Fibroblast of villous mesenchyme (primary cell): ENCODE measurements around the gene GNG11. TPM values are rescaled to one million over a fixed set of nuclear protein-coding genes. Genes with fewer than 3 reads are reported as not detected.

Source experiments
- DNase-seq: peaks from one replicate; pipeline ENCODE4 v3.0.0-alpha.2; 2010; ENCODE audit warnings: low read depth
- H3K4me3 ChIP-seq: 2 replicates; pipeline ENCODE4 v1.5.1; 2011; ENCODE audit warnings: low read depth, mild to moderate bottlenecking, low read length
- CTCF ChIP-seq: IDR thresholded peaks from 2 replicates; pipeline ENCODE4 v1.5.1; 2012; ENCODE audit warnings: low read depth, mild to moderate bottlenecking, low read length; ENCODE audit not compliant: insufficient read depth
- total RNA-seq: library from RNA; depleted of rRNA; stranded (reverse); fragments of >200 nt; gene quantifications from 2 replicates; pipeline ENCODE4 v1.2.3, GENCODE V29; 2012

The GNG11 gene
- total RNA-seq, 1 donor, result 67.4 TPM

DNA sequence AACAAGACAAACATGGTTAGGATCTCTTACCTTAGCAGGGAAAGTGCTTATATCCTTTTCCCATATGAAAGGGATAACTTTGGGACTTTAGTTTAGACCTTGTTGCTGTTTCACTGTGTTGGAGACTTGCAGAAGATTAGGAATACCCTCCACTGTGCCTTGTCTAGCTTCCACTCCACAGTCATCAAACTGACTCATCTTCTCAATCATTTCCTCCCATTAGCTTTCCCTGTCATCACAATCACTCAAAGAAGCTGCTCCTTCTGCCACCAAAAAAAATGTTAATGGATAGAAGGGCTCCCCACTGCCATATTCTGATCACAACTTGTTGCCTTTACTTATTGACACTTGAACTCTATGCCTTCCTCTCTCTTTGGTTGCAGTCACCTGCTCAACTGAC is 16.8 kb downstream of the GNG11 start:
- TF ChIP-seq CTCF, result no peak
- H3K4me3 ChIP-seq, result no peak overlapping the region
- no peak for DNase-seq

GRCh38 chr7:93941945-93942344 is 20.4 kb downstream of the GNG11 start:
- DNase-seq, result peak; percentile 87
- TF ChIP-seq CTCF, result no peak

DNA sequence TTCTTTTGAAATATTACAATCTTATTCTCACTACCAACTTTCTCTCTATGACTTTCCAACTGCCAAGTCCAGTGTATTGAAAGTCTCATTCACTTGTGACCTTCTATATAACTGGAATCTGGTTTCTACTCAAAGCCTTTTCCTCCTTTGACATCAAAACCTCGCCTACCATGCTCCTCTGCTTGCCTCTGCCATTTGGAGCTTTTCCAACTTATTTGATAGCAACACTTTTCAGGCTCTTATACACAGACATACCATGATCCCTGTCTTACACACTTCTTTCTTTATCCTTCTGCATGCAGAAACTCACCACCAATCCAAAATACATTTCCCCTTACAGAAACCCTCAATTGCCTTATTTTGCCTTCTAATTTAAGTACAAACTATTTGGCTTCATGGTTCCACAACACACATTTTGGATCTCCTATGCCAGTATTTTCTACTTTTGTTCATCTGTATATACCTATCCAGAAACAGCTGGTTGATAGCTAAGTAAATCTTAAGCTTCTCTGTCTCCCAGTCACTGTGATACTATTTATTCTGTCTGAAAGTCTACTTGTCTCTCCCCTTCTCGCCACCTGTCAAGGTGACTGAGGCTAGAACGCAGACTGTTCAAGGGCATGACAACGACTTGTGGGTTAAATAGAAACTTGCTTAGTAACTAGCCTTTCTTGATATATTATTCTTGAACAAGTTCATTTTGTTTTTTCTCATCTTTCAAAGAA is 22.4 kb downstream of the GNG11 start:
- H3K4me3 ChIP-seq, result no peak overlapping the region
- no peak for DNase-seq
- no peak for TF ChIP-seq CTCF

More at GRCh38 chr7:93941945-93942344, 20.4 kb downstream of the GNG11 start:
- H3K4me3 ChIP-seq, result no peak overlapping the region

DNA sequence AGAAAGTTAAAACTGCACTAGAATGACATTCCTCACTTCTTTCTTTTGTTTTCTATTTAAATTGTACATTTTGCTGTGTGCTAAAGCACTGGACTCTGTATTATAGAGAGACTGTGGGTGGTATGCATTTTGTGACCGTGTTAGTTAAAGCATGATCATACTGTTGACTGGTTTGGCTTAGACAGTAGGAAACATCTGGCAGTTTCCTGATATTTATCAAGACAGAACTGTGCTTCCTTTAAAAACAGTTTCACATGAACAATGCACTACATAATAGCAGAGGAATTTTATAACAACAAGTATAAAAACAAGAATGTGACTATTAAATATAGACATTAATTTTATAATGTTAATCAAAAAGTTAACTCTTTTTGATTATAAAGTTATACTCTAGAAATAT is 23.1 kb downstream of the GNG11 start:
- no peak for TF ChIP-seq CTCF
- peak; percentile 53 for DNase-seq
- H3K4me3 ChIP-seq, result no peak overlapping the region

GRCh38 chr7:93945083-93945482 is 23.5 kb downstream of the GNG11 start:
- no peak for DNase-seq
- no peak overlapping the region for H3K4me3 ChIP-seq
- no peak for TF ChIP-seq CTCF

DNA sequence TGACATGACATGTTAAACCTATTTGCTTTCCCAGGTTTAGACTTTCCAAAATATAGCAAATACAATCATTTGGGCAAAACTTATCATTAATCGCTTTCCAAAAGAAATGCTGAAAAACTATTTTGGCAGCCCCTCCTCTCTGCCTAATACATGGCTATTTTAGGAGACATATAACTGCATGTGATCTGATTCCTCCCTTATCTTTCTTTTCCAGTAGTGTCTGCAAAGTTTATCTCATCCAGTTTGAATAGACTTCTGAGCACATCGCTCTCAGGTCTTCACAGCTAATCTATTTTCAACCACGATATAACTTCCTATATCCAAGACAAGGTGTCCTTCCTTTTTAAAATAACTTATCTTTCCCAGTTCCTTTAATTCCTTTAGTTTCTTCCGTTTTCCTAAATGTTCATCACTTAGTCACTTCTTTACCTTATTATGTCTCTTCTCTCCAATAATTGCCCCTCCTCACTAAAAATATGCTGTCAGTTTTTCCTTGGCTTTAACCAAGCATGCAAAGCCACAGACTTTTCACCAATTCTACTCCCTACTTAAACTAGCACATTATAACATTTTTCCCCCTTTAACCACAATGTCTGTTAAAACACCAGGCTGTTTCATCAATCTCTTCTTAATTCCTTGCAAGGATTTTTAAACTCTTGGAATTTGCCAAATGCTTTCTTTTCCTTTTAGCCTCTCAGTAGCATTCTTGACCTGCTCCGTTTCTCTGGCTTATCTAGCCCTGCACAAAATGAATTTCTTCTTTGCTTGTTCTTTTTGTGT is 24.4 kb downstream of the GNG11 start:
- DNase-seq, result no peak
- TF ChIP-seq CTCF, result no peak
- no peak overlapping the region for H3K4me3 ChIP-seq

DNA sequence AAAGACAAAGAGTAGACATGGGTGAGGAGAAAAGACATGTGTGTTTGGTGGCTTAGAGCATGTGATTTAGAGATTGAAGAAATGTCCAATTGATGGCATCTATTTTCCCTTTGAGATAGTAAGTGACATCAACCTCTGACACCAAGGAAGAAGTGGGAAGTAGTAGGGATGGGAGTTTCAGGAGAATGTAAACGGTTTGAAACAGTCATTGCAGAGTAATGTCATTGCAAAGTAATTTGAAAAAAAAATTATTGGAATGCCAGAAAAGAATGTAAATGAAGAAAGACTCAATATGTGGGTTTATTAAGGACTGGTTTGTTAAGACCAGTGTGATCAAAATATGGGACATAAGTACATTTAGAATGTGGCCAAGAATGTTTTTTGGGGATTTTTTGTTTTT is 26.6 kb downstream of the GNG11 start:
- peak; percentile 58 for DNase-seq
- no peak overlapping the region for H3K4me3 ChIP-seq
- no peak for TF ChIP-seq CTCF
